GM12878 (cell line): ENCODE data around the gene SPDYA. TPM values are rescaled to one million over a fixed set of nuclear protein-coding genes. Genes with fewer than 3 reads are reported as not detected.

Source experiments
- ATAC-seq: fragments of 200-7000 bp; cut with Tn5 transposase; 3 replicates; pipeline ENCODE4 v1.9.1; 2020; ENCODE audit warnings: mild to moderate bottlenecking, moderate library complexity
- BruUV-seq: library from RNA; stranded (reverse); fragments of 400-500 nt; replicated peaks from 2 replicates; lab custom pipeline; 2021; lab: Mats Ljungman, UMichigan
- CTCF ChIA-PET: fragments of 300-600 bp; sonication (Branson Sonifier 250); formaldehyde crosslinking; extraction: SDS; loops from one replicate; lab custom pipeline; 2021; ENCODE audit warnings: inconsistent platforms; lab: Yijun Ruan, JAX
- POLR2A ChIA-PET: fragments of 350-600 bp; formaldehyde crosslinking; extraction: SDS; loops from one replicate; lab custom pipeline; 2021; ENCODE audit warnings: inconsistent platforms; lab: Charles Lee
- RAD21 ChIA-PET: fragments of 300-600 bp; sonication (Branson Sonifier 250); formaldehyde crosslinking; loops from one replicate; lab custom pipeline; 2023; ENCODE audit warnings: antibody characterized with exemption; ENCODE audit not compliant: unreplicated experiment; lab: Charles Lee
- SMC1A ChIA-PET: fragments of 300-600 bp; sonication (Branson Sonifier 250); formaldehyde crosslinking; loops from one replicate; lab custom pipeline; 2023; ENCODE audit not compliant: unreplicated experiment, uncharacterized antibody; lab: Charles Lee
- DNase-seq: peaks from one replicate; pipeline ENCODE4 v3.0.0-alpha.2; 2011; ENCODE audit warnings: low read depth, low spot score
- FAIRE-seq: peaks from 3 replicates; lab custom pipeline; 2011; peaks lifted over from hg19 to GRCh38; lab: Jason Lieb, UNC
- H2AFZ ChIP-seq: 2 replicates; pipeline ENCODE4 v1.6.0; 2011; ENCODE audit warnings: low read depth, low read length, control low read depth; ENCODE audit not compliant: control insufficient read depth
- H3K27ac ChIP-seq: 2 replicates; pipeline ENCODE4 v1.5.1; 2011; ENCODE audit warnings: control low read depth; ENCODE audit not compliant: control insufficient read depth, insufficient read depth
- H3K27me3 ChIP-seq, 2 experiments: replicated peaks in 1 of 2; 2 replicates each; pipeline versions ENCODE4 v1.6.0 to v1.6.1; 2011; ENCODE audit warnings: low read length in 1 of 2; ENCODE audit not compliant: control insufficient read depth in 2 of 2, insufficient read depth in 2 of 2
- H3K36me3 ChIP-seq, 2 experiments: 2 replicates each; pipeline ENCODE4 v1.5.1; 2011; ENCODE audit warnings: low read length in 1 of 2; ENCODE audit not compliant: control insufficient read depth in 2 of 2, insufficient read depth in 2 of 2
- H3K4me1 ChIP-seq: 2 replicates; pipeline ENCODE4 v1.6.1; 2011; ENCODE audit warnings: mild to moderate bottlenecking, low read length, moderate library complexity, mixed read lengths; ENCODE audit not compliant: control insufficient read depth, insufficient read depth
- H3K4me2 ChIP-seq: 2 replicates; pipeline ENCODE4 v1.6.0; 2011; ENCODE audit warnings: control low read depth; ENCODE audit not compliant: control insufficient read depth, insufficient read depth
- H3K4me3 ChIP-seq: fragments of 200-600 bp; sonication (generic); 2 replicates; pipeline ENCODE4 v1.5.1; 2016
- H3K79me2 ChIP-seq: 2 replicates; pipeline ENCODE4 v1.6.0; 2011; ENCODE audit warnings: low read length; ENCODE audit not compliant: control insufficient read depth, insufficient read depth
- H3K9ac ChIP-seq: 2 replicates; pipeline ENCODE4 v1.8.0; 2011; ENCODE audit warnings: low read length, control low read depth, mixed read lengths; ENCODE audit not compliant: control insufficient read depth, insufficient read depth
- H3K9me3 ChIP-seq: replicated peaks from 3 replicates; pipeline ENCODE4 v1.5.1; 2011; ENCODE audit warnings: mild to moderate bottlenecking, low read length; ENCODE audit not compliant: control insufficient read depth, insufficient read depth
- H4K20me1 ChIP-seq: 2 replicates; pipeline ENCODE4 v1.6.0; 2011; ENCODE audit not compliant: control insufficient read depth, insufficient read depth
- E4F1 ChIP-seq: fragments of 450-650 bp; IDR thresholded peaks from 2 replicates; pipeline ENCODE4 v1.6.1; 2018; ENCODE audit warnings: borderline replicate concordance, mild to moderate bottlenecking; ENCODE audit not compliant: partially characterized antibody
- IRF5 ChIP-seq: fragments of 450-650 bp; IDR thresholded peaks from 2 replicates; pipeline ENCODE4 v1.6.1; 2017; ENCODE audit warnings: borderline replicate concordance
- MLLT1 ChIP-seq: fragments of 450-650 bp; IDR thresholded peaks from 2 replicates; pipeline ENCODE4 v1.6.1; 2016; ENCODE audit warnings: mild to moderate bottlenecking
- NFYA ChIP-seq: IDR thresholded peaks from 2 replicates; pipeline ENCODE4 v1.6.1; 2011; ENCODE audit warnings: low read depth, mild to moderate bottlenecking, low read length, improper control_type of control experiment, borderline replicate concordance
- RAD51 ChIP-seq: fragments of 450-650 bp; IDR thresholded peaks from 2 replicates; pipeline ENCODE4 v1.6.1; 2016; ENCODE audit warnings: moderate library complexity, mild to moderate bottlenecking, inconsistent platforms
- RB1 ChIP-seq: fragments of 450-650 bp; formaldehyde crosslinking; IDR thresholded peaks from 2 replicates; pipeline ENCODE4 v1.6.1; 2017; ENCODE audit warnings: mild to moderate bottlenecking, borderline replicate concordance
- USF2 ChIP-seq: IDR thresholded peaks from 2 replicates; pipeline ENCODE4 v1.6.1; 2011; ENCODE audit warnings: low read depth, low read length, improper control_type of control experiment, borderline replicate concordance
- ZBTB11 ChIP-seq: fragments of 450-650 bp; formaldehyde crosslinking; IDR thresholded peaks from 2 replicates; pipeline ENCODE4 v1.5.0; 2022; ENCODE audit warnings: mild to moderate bottlenecking, missing genetic modification characterization
- WGBS: methylation state at CpG from one replicate; pipeline ENCODE4 v1.1.6; 2016; ENCODE audit warnings: low lambda C conversion rate; ENCODE audit not compliant: insufficient replicate concordance, insufficient coverage; ENCODE audit errors: missing lambda C conversion rate; 5-methylcytosine and 5-hydroxymethylcytosine counted together
- in situ Hi-C: fragments of 300-500 bp; cut with MboI; formaldehyde crosslinking; loops from 9 replicates; pipeline ENCODE4 v1.14.3; 2018; ENCODE audit warnings: mixed read lengths
- intact Hi-C: fragments of 100-400 bp; cut with micrococcal nuclease; formaldehyde crosslinking; loops from one replicate; pipeline ENCODE4 v1.14.2; 2022; ENCODE audit not compliant: unreplicated experiment
- polyA plus RNA-seq, 11 experiments: library from polyadenylated mRNA; depleted of rRNA in 4 of 11; unstranded in 6 of 11; stranded (reverse) in 5 of 11; fragments of >200 nt; fragmentation: Nextera tagmentation in 4 of 11; fragmentation: Illumina TruSeq in 1 of 11; extraction: Ambion mirVana in 4 of 11; extraction: Trizol in 1 of 11; gene quantifications; 1 replicate in 1 of 11; 2 replicates in 10 of 11; pipeline versions ENCODE4 v1.2.1 to v1.2.3, GENCODE V29; 2011 to 2016; ENCODE audit warnings: inconsistent platforms in 2 of 11, missing spikeins in 2 of 11, low read depth in 1 of 11
- total RNA-seq, 4 experiments: library from RNA; depleted of rRNA in 3 of 4; stranded (reverse); fragments of >200 nt in 3 of 4; fragmentation: Illumina TruSeq in 1 of 4; extraction: Trizol in 1 of 4; gene quantifications; 2 replicates each; pipeline versions ENCODE4 v1.2.1 to v1.2.3, GENCODE V29; 2013 to 2021

The SPDYA gene
- total and polyA plus RNA-seq, 10 of the 15 experiments (the other 5 are each of a cell fraction or from before 2014, with no cell fraction given): 0.12 to 2.4 (median 0.50) TPM

- POLR2A ChIA-PET: no interaction called here
- no peak for TF ChIP-seq RB1
- TF ChIP-seq ZBTB11 (CRISPR knock-in tag): no peak
- TF ChIP-seq RAD51: no peak
- no peak for TF ChIP-seq MLLT1
- no peak for TF ChIP-seq NFYA
- TF ChIP-seq E4F1: no peak
- no peak for TF ChIP-seq USF2
- TF ChIP-seq IRF5: no peak
- CTCF ChIA-PET: interaction anchor here (1.9 to 2.5 kb wide), 3 partner anchors 9 to 216 kb away, joined by 5 to 9 read pairs (median 5); no protein-coding TSS in a partner anchor
These were observed 707 bp upstream of the SPDYA start for GRCh38 chr2:28809927-28810326.

More at GRCh38 chr2:28809927-28810326, 707 bp upstream of the SPDYA start:
- FAIRE-seq (no peak), ATAC-seq (peak; percentile 5; the same call in 2 of the 3 replicates), DNase-seq (no peak)
- peak overlapping the region; percentile 88 for H2AFZ ChIP-seq
- no peak overlapping the region for H3K27ac ChIP-seq
- intact Hi-C loops (no loop called here), in situ Hi-C loops (no loop called here)
- peak overlapping the region; percentile 39; the same call in 1 of the 2 replicates for H3K9ac ChIP-seq
- H3K4me3 ChIP-seq: peak overlapping the region; percentile 66
- H3K4me2 ChIP-seq: peak overlapping the region; percentile 89
- BruUV-seq: no TSS peak
- peaks cover 6% of the 10 kb centered on the region for H3K4me1 ChIP-seq
- 91% methylated on average over 10 of the region's 10 CpGs for WGBS
- RAD21 ChIA-PET: interaction anchor here (1.4 kb wide), 1 partner anchor 216 kb away, joined by 4 read pairs; no protein-coding TSS in a partner anchor
- no peaks in the 10 kb centered on the region for H3K27me3 ChIP-seq
- H4K20me1 ChIP-seq: no peaks in the 10 kb centered on the region
- no peaks in the 10 kb centered on the region; a peak in 1 of 4 replicates for H3K36me3 ChIP-seq
- H3K9me3 ChIP-seq: no peaks in the 10 kb centered on the region; the same call in 2 of the 3 replicates
- no peaks in the 10 kb centered on the region for H3K79me2 ChIP-seq
- SMC1A ChIA-PET: interaction anchor here (1.3 to 2.4 kb wide), 4 partner anchors 10 to 55 kb away, joined by 4 to 12 read pairs (median 6); no protein-coding TSS in a partner anchor
